ENCODE measurements around the gene AGAP1.

Gene AGAP1

GRCh38 chr2:235858881-235859280 is 365.0 kb downstream of the AGAP1 start:
- DNase-seq = no peak

GRCh38 chr2:235859651-235860050 is 365.8 kb downstream of the AGAP1 start:
- DNase-seq = no peak

GRCh38 chr2:235860111-235860510 is 366.3 kb downstream of the AGAP1 start:
- DNase-seq = no peak

- no peak for DNase-seq
Observed at GRCh38 chr2:235860871-235861270, 367.0 kb downstream of the AGAP1 start.

- no peak for DNase-seq
Observed at GRCh38 chr2:235861383-235861782, 367.5 kb downstream of the AGAP1 start.

- no peak for DNase-seq
Observed at GRCh38 chr2:235863414-235863813, 369.6 kb downstream of the AGAP1 start.

- no peak for DNase-seq
Observed at GRCh38 chr2:235864302-235864701, 370.5 kb downstream of the AGAP1 start.

- no peak for DNase-seq
Observed at GRCh38 chr2:235864733-235865515, 371.1 kb downstream of the AGAP1 start.

GRCh38 chr2:235866373-235866772 is 372.5 kb downstream of the AGAP1 start:
- no peak for DNase-seq

- DNase-seq = no peak
Observed at GRCh38 chr2:235868224-235868623, 374.4 kb downstream of the AGAP1 start.

- DNase-seq = no peak
Observed at GRCh38 chr2:235868645-235869044, 374.8 kb downstream of the AGAP1 start.

GRCh38 chr2:235870515-235870914 is 376.7 kb downstream of the AGAP1 start:
- DNase-seq = no peak

- no peak for DNase-seq
Observed at GRCh38 chr2:235876099-235876679, 382.3 kb downstream of the AGAP1 start.

GRCh38 chr2:235877275-235877802 is 383.5 kb downstream of the AGAP1 start:
- DNase-seq = no peak

- DNase-seq = no peak
Observed at GRCh38 chr2:235879116-235879515, 385.3 kb downstream of the AGAP1 start.

GRCh38 chr2:235883675-235884074 is 389.8 kb downstream of the AGAP1 start:
- DNase-seq = no peak

- no peak for DNase-seq
Observed at GRCh38 chr2:235889302-235889630, 395.4 kb downstream of the AGAP1 start.

- DNase-seq = no peak
Observed at GRCh38 chr2:235893129-235893698, 399.4 kb downstream of the AGAP1 start.

GRCh38 chr2:235894839-235895238 is 401.0 kb downstream of the AGAP1 start:
- DNase-seq = no peak

- no peak for DNase-seq
Observed at GRCh38 chr2:235896061-235896460, 402.2 kb downstream of the AGAP1 start.

GRCh38 chr2:235897992-235898391 is 404.1 kb downstream of the AGAP1 start:
- DNase-seq = no peak

- no peak for DNase-seq
Observed at GRCh38 chr2:235898766-235899165, 404.9 kb downstream of the AGAP1 start.

- no peak for DNase-seq
Observed at GRCh38 chr2:235900631-235901030, 406.8 kb downstream of the AGAP1 start.

GRCh38 chr2:235901243-235901642 is 407.4 kb downstream of the AGAP1 start:
- no peak for DNase-seq
